IMR-90 (cell line): Measurements from ENCODE around the gene CFAP73. TPM values are rescaled to one million over a fixed set of nuclear protein-coding genes. Genes with fewer than 3 reads are reported as not detected.

Experiments
- ATAC-seq: fragments of 200-7000 bp; cut with Tn5 transposase; 2 replicates; pipeline ENCODE4 v1.9.1; 2020; ENCODE audit warnings: low read depth, mild to moderate bottlenecking, moderate library complexity
- BruUV-seq: library from RNA; stranded (reverse); fragments of 400-500 nt; replicated peaks from 2 replicates; lab custom pipeline; 2021; lab: Mats Ljungman, UMichigan
- CTCF ChIA-PET: fragments of 300-600 bp; formaldehyde crosslinking; extraction: SDS; loops from one replicate; lab custom pipeline; 2021; ENCODE audit warnings: antibody characterized with exemption; lab: Yijun Ruan, JAX
- POLR2A ChIA-PET: fragments of 300-600 bp; sonication (Branson Sonifier 250); formaldehyde crosslinking; loops from one replicate; lab custom pipeline; 2022; ENCODE audit warnings: antibody characterized with exemption; ENCODE audit not compliant: unreplicated experiment; lab: Charles Lee
- DNase-seq: peaks from one replicate; pipeline ENCODE4 v3.0.0; 2013
- H2AFZ ChIP-seq: replicated peaks from 2 replicates; pipeline ENCODE3; 2013; ENCODE audit warnings: low read length, mild to moderate bottlenecking; ENCODE audit not compliant: poor library complexity
- H2AK5ac ChIP-seq: 2 replicates; pipeline ENCODE4 v1.6.1; 2013; ENCODE audit warnings: low read depth, low read length, inconsistent platforms
- H2AK9ac ChIP-seq: replicated peaks from 2 replicates; pipeline ENCODE3; 2013; ENCODE audit warnings: mild to moderate bottlenecking, low read depth, low read length, moderate library complexity; ENCODE audit not compliant: poor library complexity
- H2BK120ac ChIP-seq: 2 replicates; pipeline ENCODE4 v1.6.1; 2013; ENCODE audit warnings: low read depth, low read length, inconsistent platforms
- H2BK15ac ChIP-seq: 3 replicates; pipeline ENCODE4 v1.6.1; 2013; ENCODE audit warnings: low read depth, low read length, inconsistent platforms
- H2BK20ac ChIP-seq: 2 replicates; pipeline ENCODE4 v1.6.1; 2013; ENCODE audit warnings: low read depth, mild to moderate bottlenecking, inconsistent platforms, low read length, moderate library complexity
- H2BK5ac ChIP-seq: 2 replicates; pipeline ENCODE4 v1.6.1; 2013; ENCODE audit warnings: mild to moderate bottlenecking, low read depth, low read length, inconsistent platforms; ENCODE audit not compliant: poor library complexity, severe bottlenecking
- H3K14ac ChIP-seq: replicated peaks from 2 replicates; pipeline ENCODE4 v1.6.1; 2013; ENCODE audit warnings: low read depth, low read length, inconsistent platforms
- H3K18ac ChIP-seq: 2 replicates; pipeline ENCODE4 v1.6.1; 2013; ENCODE audit warnings: low read depth, low read length, control low read depth
- H3K23ac ChIP-seq: 2 replicates; pipeline ENCODE4 v1.6.1; 2013; ENCODE audit warnings: low read depth, low read length, inconsistent platforms
- H3K27ac ChIP-seq: 2 replicates; pipeline ENCODE4 v1.5.1; 2013; ENCODE audit warnings: mild to moderate bottlenecking, control low read depth, low read length; ENCODE audit not compliant: insufficient read depth
- H3K27me3 ChIP-seq: 2 replicates; pipeline ENCODE4 v1.6.1; 2013; ENCODE audit warnings: low read length; ENCODE audit not compliant: control insufficient read depth, insufficient read depth
- H3K36me3 ChIP-seq: 2 replicates; pipeline ENCODE4 v1.6.1; 2013; ENCODE audit warnings: low read length, mixed read lengths; ENCODE audit not compliant: control insufficient read depth, insufficient read depth
- H3K4ac ChIP-seq: 2 replicates; pipeline ENCODE4 v1.6.1; 2013; ENCODE audit warnings: low read depth, low read length, inconsistent platforms
- H3K4me1 ChIP-seq: 2 replicates; pipeline ENCODE4 v1.6.1; 2013; ENCODE audit warnings: low read length, mixed read lengths; ENCODE audit not compliant: control insufficient read depth, insufficient read depth
- H3K4me2 ChIP-seq: 2 replicates; pipeline ENCODE4 v1.6.1; 2013; ENCODE audit warnings: low read depth, mild to moderate bottlenecking, control low read depth, low read length, moderate library complexity
- H3K4me3 ChIP-seq: 2 replicates; pipeline ENCODE4 v1.5.1; 2013; ENCODE audit warnings: low read depth, mild to moderate bottlenecking, control low read depth, low read length, moderate library complexity; ENCODE audit not compliant: insufficient read depth
- H3K56ac ChIP-seq: 2 replicates; pipeline ENCODE4 v1.6.1; 2013; ENCODE audit warnings: low read length, inconsistent platforms; ENCODE audit not compliant: insufficient read depth; ENCODE audit errors: extremely low read depth
- H3K79me1 ChIP-seq, 2 experiments: 2 replicates each; pipeline ENCODE4 v1.6.1; 2013; ENCODE audit warnings: low read length in 2 of 2, inconsistent platforms in 1 of 2, low read depth in 1 of 2
- H3K9ac ChIP-seq: 2 replicates; pipeline ENCODE4 v1.6.1; 2013; ENCODE audit warnings: low read depth, low read length, control low read depth
- H3K9me1 ChIP-seq: 2 replicates; pipeline ENCODE4 v1.6.1; 2013; ENCODE audit warnings: low read length, inconsistent platforms; ENCODE audit not compliant: insufficient read depth
- H3K9me3 ChIP-seq: 2 replicates; pipeline ENCODE4 v1.6.1; 2013; ENCODE audit warnings: low read length; ENCODE audit not compliant: control insufficient read depth, insufficient read depth
- H4K20me1 ChIP-seq: 2 replicates; pipeline ENCODE4 v1.6.1; 2013; ENCODE audit warnings: low read length, inconsistent platforms; ENCODE audit not compliant: insufficient read depth
- H4K5ac ChIP-seq: 2 replicates; pipeline ENCODE4 v1.6.1; 2013; ENCODE audit warnings: mild to moderate bottlenecking, low read depth, low read length, control low read depth
- H4K8ac ChIP-seq, 2 experiments: 2 replicates each; pipeline ENCODE4 v1.6.1; 2013; ENCODE audit warnings: low read depth in 2 of 2, low read length in 2 of 2, control low read depth in 1 of 2, inconsistent platforms in 1 of 2
- H4K91ac ChIP-seq: 2 replicates; pipeline ENCODE4 v1.6.1; 2013; ENCODE audit warnings: low read depth, low read length, inconsistent platforms; ENCODE audit not compliant: insufficient read depth
- NFE2L2 ChIP-seq: fragments of 150-350 bp; IDR thresholded peaks from 2 replicates; pipeline ENCODE4 v1.6.1; 2016; ENCODE audit warnings: low read depth, mild to moderate bottlenecking, low read length
- POLR2A ChIP-seq: IDR thresholded peaks from 2 replicates; pipeline ENCODE4 v1.6.1; 2012; ENCODE audit warnings: mild to moderate bottlenecking, low read depth, low read length
- RCOR1 ChIP-seq: IDR thresholded peaks from 2 replicates; pipeline ENCODE4 v1.6.1; 2012; ENCODE audit warnings: mild to moderate bottlenecking, low read length, improper control_type of control experiment; ENCODE audit not compliant: insufficient replicate concordance
- SMC3 ChIP-seq: fragments of 150-350 bp; IDR thresholded peaks from 2 replicates; pipeline ENCODE4 v1.6.1; 2016; ENCODE audit warnings: low read depth, mild to moderate bottlenecking, antibody characterized with exemption, low read length, moderate library complexity
- WGBS, 2 experiments: methylation state at CpG; one replicate each; pipeline versions ENCODE4 v1.1.5 to v1.1.7; 2013; ENCODE audit warnings: missing lambda C conversion rate in 2 of 2; ENCODE audit not compliant: insufficient read length in 1 of 2; ENCODE audit errors: extremely low coverage in 2 of 2; 5-methylcytosine and 5-hydroxymethylcytosine counted together
- dilution Hi-C: fragments of 300-500 bp; cut with HindIII; formaldehyde crosslinking; loops from one replicate; pipeline ENCODE4 v1.14.3; 2018; ENCODE audit warnings: low sequenced_read_pairs; ENCODE audit not compliant: unreplicated experiment
- in situ Hi-C: fragments of 300-500 bp; cut with MboI; formaldehyde crosslinking; loops from 3 replicates; pipeline ENCODE4 v1.14.3; 2019; ENCODE audit warnings: low sequenced_read_pairs, inconsistent platforms, mixed read lengths
- intact Hi-C: fragments of 100-400 bp; cut with micrococcal nuclease; formaldehyde crosslinking; loops from 2 replicates; pipeline ENCODE4 v1.10.0; 2022
- polyA plus RNA-seq, 3 experiments: library from polyadenylated mRNA; depleted of rRNA; stranded (reverse); fragments of >200 nt; gene quantifications; 2 replicates each; pipeline ENCODE4 v1.2.3, GENCODE V29; 2012; ENCODE audit warnings: low replicate concordance in 1 of 3
- total RNA-seq: library from RNA; depleted of rRNA; stranded (reverse); fragments of >200 nt; gene quantifications from 2 replicates; pipeline ENCODE4 v1.2.3, GENCODE V29; 2012

Gene CFAP73
- total and polyA plus RNA-seq, 2 of the 4 experiments (the other 2 are of a cell fraction) = not detected

- ChIA-PET CTCF (no interaction called here), POLR2A (no interaction called here)
- H2AK9ac ChIP-seq = no peak overlapping the region
- no peak overlapping the region for H2BK5ac ChIP-seq
- H3K9me1 ChIP-seq = peaks cover 4% of the 10 kb centered on the region; the same call in 1 of the 2 replicates
- H4K5ac ChIP-seq = no peak overlapping the region
- H2AFZ ChIP-seq = no peak overlapping the region
- TF ChIP-seq NFE2L2 = no peak
- TF ChIP-seq SMC3 = no peak
- TF ChIP-seq RCOR1 = no peak
- TF ChIP-seq POLR2A = no peak
- no peak overlapping the region for H3K9ac ChIP-seq
- intact Hi-C loops (no loop called here), dilution Hi-C loops (no loop called here), in situ Hi-C loops (no loop called here)
- no peak overlapping the region for H2AK5ac ChIP-seq
- BruUV-seq = no TSS peak
- peaks cover 8% of the 10 kb centered on the region for H3K4me1 ChIP-seq
- no peak overlapping the region for H4K91ac ChIP-seq
- H2BK120ac ChIP-seq = no peak overlapping the region
- no peaks in the 10 kb centered on the region; a peak in 1 of 4 replicates for H3K79me1 ChIP-seq
- peaks cover 61% of the 10 kb centered on the region for H3K36me3 ChIP-seq
- no peak overlapping the region for H3K4me2 ChIP-seq
- no peak overlapping the region for H3K56ac ChIP-seq
- no peak overlapping the region for H3K18ac ChIP-seq
- H3K27ac ChIP-seq = no peak overlapping the region
- H4K8ac ChIP-seq = no peak overlapping the region
- no peaks in the 10 kb centered on the region for H3K27me3 ChIP-seq
- H3K4ac ChIP-seq = no peak overlapping the region
- no peak for DNase-seq
- no peak overlapping the region for H3K4me3 ChIP-seq
- no peak overlapping the region for H3K14ac ChIP-seq
- H2BK20ac ChIP-seq = no peak overlapping the region
- peaks cover 3% of the 10 kb centered on the region; the same call in 1 of the 2 replicates for H4K20me1 ChIP-seq
- H3K23ac ChIP-seq = no peak overlapping the region
- 98% methylated on average over 10 of the region's 13 CpGs; no CpG with 5 or more reads in 1 of the 2 experiments for WGBS, 2 experiments
- no peak overlapping the region for H2BK15ac ChIP-seq
- no peaks in the 10 kb centered on the region for H3K9me3 ChIP-seq
- ATAC-seq = no peak
These were observed 14.5 kb downstream of the CFAP73 start for GRCh38 chr12:113164014-113164413.
